Stimulated activated CD4-positive, alpha-beta T cell treated with anti-CD3 and anti-CD28 coated beads, Interleukin-1b, Interleukin-23, amount 100 ng/mL, for 4 hours (primary cell): ENCODE data around the gene CPVL.
A peak's percentile ranks its signal among the peaks of the same experiment; 100 is the strongest.

Experiments
- DNase-seq, 2 donors: peaks; one replicate each; pipeline ENCODE4 v3.0.0-alpha.2; 2020; ENCODE audit warnings: low read depth in 2 of 2

CPVL gene

GRCh38 chr7:29091715-29092114 is 54.6 kb downstream of the CPVL start:
- peak in 1 of 2 donors; percentile 7 for DNase-seq

DNA sequence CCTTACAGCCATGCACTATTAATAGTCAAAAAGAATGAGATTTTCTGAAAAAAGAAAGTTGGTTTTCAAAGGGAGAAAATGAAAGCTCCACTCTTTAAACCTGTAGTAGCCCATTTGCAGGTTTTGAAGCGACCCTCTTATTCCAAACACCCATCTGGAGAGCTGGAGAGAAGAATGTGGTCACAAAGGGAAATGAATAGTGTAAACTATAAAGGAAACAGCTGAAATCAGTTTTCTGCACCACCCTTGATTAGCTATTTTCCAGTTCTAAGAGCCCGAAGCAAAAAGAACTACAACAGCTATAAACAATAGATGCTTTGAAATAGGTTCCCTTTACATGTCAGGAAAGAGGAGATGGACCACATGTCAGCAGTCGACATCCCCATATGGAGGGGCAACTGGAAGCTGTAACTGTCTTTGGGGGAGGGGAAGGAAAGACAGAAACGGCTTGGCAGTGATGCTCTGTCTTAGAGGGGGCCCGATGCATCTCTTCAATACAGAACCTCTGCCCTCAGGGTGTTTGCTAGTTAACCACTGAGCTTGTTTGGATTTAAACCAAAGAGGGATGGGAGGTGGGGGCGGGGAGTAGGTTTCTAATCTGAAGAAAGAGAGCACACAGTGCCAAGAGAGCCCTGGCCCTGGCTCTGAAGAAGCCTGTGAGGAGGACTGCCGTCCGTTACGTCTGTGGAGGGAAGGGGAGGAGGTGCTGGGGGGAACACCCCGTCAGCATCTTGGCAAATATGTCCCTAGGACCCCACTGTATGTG is 55.3 kb downstream of the CPVL start:
- DNase-seq, result no peak

DNA sequence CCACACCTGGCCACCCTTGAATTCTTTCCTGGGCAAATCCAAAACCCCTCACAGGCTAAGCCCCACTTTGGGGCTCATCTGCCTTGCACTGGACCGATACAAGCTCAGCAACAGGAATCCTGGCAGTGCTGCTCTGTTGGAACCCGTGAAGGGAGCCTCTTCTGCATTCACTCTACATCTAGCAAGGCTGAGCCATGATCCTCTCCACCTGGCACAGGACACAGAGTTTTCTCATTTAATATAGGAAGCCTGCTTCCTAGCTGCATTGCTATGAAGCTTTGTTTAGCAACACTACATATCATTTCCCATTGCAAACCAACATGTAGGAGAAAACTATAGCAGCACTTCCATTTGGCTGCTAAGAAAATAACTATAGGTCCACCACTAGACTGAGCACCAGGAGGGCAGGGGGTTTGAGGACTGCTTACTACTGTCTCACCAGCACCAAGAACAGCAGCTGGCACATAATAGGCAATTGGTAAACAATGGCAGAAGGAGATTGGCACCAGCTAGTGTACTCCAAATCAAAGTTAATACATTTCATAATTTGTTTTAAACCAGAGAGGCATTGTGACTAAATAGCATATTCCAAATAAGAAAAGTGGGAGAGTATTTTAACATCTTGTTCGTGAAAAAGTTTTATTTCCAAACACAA is 56.1 kb downstream of the CPVL start:
- no peak for DNase-seq

GRCh38 chr7:29087840-29088170 is 58.5 kb downstream of the CPVL start:
- no peak for DNase-seq

- DNase-seq, result no peak
These were observed 59.8 kb downstream of the CPVL start for GRCh38 chr7:29086545-29086944.

DNA sequence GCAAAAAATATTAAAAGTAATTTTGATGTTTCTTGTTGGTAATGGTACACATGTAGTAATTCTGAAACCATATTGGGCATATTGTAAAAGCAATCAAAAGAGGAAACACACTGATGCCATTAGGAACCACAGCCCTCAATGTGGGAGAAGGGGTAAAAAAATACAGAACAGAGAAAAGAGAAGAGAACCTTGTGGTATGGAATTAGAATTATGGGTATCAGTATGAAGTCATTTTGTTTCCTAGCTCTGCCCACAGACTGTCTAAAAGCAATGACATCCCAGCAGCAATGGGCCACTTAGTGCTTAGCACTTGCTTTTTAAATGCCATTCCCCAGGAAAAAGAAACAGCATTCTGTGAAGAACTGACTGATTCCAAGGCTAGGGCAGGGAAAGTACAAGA is 61.5 kb downstream of the CPVL start:
- DNase-seq, result no peak

GRCh38 chr7:29080803-29081202 is 65.5 kb downstream of the CPVL start:
- no peak for DNase-seq

GRCh38 chr7:29078311-29079260 is 67.8 kb downstream of the CPVL start:
- no peak for DNase-seq

DNA sequence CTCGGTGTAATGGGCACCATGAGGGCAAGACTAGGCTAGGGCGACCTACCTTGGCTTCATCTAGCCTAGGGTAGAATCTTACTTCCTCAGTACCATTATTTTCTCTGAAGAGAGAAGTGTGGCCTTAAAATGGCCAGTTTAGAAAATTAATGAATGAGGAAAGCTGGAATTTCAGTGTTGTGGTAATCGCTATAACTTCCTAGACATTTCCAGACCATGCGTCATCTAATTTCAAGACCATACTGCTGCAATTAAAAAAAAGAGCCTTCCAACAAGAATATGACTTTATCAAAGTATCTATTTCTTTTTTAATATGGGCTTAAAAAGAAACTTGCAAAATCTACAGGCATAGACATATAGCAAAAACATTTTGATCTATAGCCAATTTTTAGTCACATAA is 68.5 kb downstream of the CPVL start:
- no peak for DNase-seq

GRCh38 chr7:29077176-29077575 is 69.2 kb downstream of the CPVL start:
- no peak for DNase-seq

GRCh38 chr7:29076631-29077030 is 69.7 kb downstream of the CPVL start:
- DNase-seq, result no peak

GRCh38 chr7:29075606-29076005 is 70.7 kb downstream of the CPVL start:
- DNase-seq, result no peak

- no peak for DNase-seq
These were observed 75.0 kb downstream of the CPVL start for GRCh38 chr7:29071203-29071874.

DNA sequence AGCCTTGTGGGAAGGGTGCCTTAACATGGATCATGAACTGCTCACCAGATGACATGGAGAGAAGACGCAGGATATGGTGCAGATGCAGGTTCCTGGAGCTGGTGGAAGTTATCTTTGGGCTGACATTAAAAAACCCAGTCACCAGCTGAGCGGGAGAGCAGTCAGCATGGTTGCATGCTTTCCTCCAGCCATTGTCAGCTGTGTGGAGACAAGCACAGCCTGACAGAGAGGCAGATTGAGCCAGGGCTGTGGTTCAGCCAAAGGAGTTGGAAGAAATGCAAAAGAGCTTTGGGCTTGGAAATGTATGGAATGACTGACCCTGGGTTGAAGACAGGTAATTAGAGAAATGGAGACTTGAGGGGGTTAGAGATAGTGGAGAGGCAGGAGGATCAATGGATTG is 79.7 kb downstream of the CPVL start:
- DNase-seq, result no peak

- no peak for DNase-seq
These were observed 81.0 kb downstream of the CPVL start for GRCh38 chr7:29065181-29065857.

DNA sequence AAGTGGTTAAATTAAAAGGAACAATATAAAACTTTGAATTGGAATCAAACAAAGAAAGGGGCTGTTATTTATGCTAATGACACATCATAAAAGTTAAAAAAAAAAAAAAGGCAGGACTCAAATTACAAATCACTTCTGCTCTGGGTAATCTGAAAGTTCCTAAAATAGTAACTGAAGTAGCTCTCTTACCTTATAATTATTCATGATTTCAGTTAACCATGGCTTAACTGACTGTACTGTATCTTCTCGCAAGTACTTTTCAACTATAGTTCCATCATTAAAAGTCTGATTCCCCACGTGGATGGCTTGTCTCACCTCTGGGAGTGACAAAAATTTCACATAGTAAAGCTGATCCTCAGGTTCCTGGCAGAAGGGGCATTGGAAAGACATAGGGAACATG is 82.5 kb downstream of the CPVL start:
- no peak for DNase-seq

GRCh38 chr7:29063236-29063635 is 83.1 kb downstream of the CPVL start:
- no peak for DNase-seq

- no peak for DNase-seq
These were observed 93.0 kb downstream of the CPVL start for GRCh38 chr7:29053105-29053872.

- DNase-seq, result no peak
These were observed 99.4 kb downstream of the CPVL start for GRCh38 chr7:29046978-29047377.

- DNase-seq, result no peak
These were observed 100.9 kb downstream of the CPVL start for GRCh38 chr7:29045258-29046086.
